ENCODE results near the gene P2RX7.
"Not testable (repeated sequence)": the region's sequence is repeated elsewhere in the genome, so short reads cannot be mapped to it uniquely, and the experiment has no call there.

- TF ChIP-seq, protein P1, sequence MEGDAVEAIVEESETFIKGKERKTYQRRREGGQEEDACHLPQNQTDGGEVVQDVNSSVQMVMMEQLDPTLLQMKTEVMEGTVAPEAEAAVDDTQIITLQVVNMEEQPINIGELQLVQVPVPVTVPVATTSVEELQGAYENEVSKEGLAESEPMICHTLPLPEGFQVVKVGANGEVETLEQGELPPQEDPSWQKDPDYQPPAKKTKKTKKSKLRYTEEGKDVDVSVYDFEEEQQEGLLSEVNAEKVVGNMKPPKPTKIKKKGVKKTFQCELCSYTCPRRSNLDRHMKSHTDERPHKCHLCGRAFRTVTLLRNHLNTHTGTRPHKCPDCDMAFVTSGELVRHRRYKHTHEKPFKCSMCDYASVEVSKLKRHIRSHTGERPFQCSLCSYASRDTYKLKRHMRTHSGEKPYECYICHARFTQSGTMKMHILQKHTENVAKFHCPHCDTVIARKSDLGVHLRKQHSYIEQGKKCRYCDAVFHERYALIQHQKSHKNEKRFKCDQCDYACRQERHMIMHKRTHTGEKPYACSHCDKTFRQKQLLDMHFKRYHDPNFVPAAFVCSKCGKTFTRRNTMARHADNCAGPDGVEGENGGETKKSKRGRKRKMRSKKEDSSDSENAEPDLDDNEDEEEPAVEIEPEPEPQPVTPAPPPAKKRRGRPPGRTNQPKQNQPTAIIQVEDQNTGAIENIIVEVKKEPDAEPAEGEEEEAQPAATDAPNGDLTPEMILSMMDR (IDR thresholded peaks at IDR 0.05; ENCODE audit: poor library complexity) = not testable (repeated sequence)
- TF ChIP-seq EZH2 (IDR thresholded peaks at IDR 0.05; ENCODE audit: borderline replicate concordance) = not testable (repeated sequence)
Measured at GRCh38 chr12:121149289-121149688, 16.6 kb downstream of the P2RX7 start.
